ENCODE data around the gene CNGA3. TPM values are rescaled to one million over a fixed set of nuclear protein-coding genes. Genes with fewer than 3 reads are reported as not detected.
"Not testable (repeated sequence)": the region's sequence is repeated elsewhere in the genome, so short reads cannot be mapped to it uniquely, and the experiment has no call there.

Gene CNGA3
- total RNA-seq, 2 donors from 2014 or later = not detected

DNA sequence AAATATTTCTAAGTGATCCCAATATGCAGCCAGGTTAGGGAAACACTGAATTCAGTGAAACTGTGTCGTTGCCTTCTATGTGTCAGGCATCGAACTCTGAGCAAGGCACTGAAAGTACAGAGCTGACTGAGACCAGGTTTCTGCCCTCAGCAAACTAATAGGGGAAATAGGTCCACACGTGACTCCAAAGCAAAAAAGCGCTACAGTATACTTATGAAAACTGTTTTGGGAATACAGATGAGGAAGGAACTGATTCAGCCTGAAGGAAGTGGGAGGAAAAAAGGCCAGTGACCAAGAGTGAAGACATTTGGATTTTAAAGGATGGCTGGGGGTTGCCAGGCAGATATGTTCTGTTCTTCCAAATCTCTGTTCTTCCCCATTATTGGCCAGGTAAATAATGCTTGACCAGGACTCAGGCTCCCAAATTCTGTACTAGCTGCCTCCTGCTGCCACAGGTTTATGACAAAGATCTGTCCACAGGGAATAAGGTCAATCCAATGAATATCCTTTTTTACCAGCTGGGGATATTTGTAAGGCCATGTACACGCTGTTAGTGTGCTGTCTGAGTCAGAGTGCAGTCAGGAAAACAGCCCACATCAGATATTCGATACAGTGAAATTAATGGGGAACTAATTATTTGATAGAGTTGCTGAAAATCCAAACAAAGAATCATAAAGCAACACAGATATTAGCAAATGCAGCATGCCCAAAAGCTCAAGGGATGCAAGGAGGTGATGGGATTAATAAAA lies 73.9 kb downstream of the CNGA3 start:
- intact Hi-C loops (cut with DNase I) = loop anchor here (10.0 kb wide), 4 partner anchors 95 to 415 kb away; partner anchors contain the start of genes COA5 (in 1 of the 2) and UNC50 (in 1 of the 2)
- no peak for DNase-seq

GRCh38 chr2:98422449-98422848 lies 76.2 kb downstream of the CNGA3 start:
- DNase-seq = no peak
- no peak for ATAC-seq
- intact Hi-C loops (cut with DNase I) = no loop called here

More for the DNA sequence above, 73.9 kb downstream of the CNGA3 start:
- peak in 1 of 2 donors; percentile 22 for ATAC-seq

- DNase-seq (no peak), ATAC-seq (no peak)
- intact Hi-C loops (cut with DNase I) = no loop called here
These were observed 80.5 kb downstream of the CNGA3 start for GRCh38 chr2:98426771-98427170.

DNA sequence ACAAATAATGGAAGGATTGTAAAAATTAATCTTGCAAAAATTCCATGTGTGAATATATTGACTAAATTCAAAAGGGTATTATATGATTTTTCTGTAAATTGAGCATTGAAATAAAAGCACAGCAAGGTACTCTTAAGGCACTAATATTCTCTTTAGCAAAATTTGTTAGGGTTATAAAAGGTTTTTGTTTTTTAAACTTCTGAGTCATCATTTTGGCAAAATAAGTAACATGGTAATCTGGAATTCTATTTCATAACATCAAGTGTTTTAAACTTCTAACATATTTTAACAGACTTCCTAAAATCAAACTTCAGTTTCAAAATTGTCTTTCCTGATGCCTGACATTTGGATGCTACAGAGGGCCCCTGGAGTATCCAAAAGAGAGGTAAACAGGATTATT lies 85.9 kb downstream of the CNGA3 start:
- DNase-seq = no peak
- intact Hi-C loops (cut with DNase I) = no loop called here
- no peak for ATAC-seq

- intact Hi-C loops (cut with DNase I) = no loop called here
- ATAC-seq (no peak), DNase-seq (no peak)
These were observed 87.2 kb downstream of the CNGA3 start for GRCh38 chr2:98433363-98433964.

- no peak for ATAC-seq
- DNase-seq = no peak
- intact Hi-C loops (cut with DNase I) = no loop called here
These were observed 88.2 kb downstream of the CNGA3 start for GRCh38 chr2:98434492-98434891.

DNA sequence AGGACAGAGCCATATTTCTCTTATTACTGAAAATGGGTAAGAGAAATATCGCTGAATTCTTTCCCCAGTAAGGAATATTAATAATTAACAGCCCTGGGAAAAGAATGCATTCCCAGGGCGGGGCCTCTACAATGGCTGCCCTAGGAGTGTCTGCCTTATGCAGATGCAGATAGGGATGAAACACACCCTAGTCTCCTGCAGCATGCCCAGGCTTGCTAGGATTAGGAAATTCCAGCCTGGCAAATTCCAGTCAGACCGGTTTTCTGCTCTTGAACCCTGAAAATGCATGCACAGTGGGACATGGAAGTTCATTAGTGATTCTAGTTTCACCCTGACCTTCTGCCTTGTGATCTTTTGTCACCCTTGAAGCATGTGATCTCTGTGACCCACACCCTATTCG lies 89.4 kb downstream of the CNGA3 start:
- DNase-seq; ATAC-seq; intact Hi-C loops (cut with DNase I): not testable (repeated sequence)

DNA sequence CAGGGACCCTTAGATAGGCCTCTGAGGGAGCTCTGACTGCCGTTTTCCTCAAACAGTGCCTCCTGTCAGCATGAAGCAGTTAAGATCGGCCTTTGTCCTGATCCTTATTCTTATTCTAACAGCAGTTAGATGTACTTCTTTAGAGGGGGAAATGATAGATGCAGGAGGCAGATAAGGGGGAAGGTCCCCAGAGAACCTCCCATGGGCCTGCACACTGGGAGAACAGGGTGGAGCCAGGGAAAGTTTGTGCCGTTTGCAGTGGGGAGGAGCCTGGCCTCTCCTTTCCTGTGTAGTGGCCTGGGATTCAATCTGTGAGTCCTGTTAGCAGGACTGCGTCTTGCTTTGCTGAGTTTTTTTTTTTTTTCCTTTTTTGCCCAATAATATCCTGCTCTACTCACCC lies 90.5 kb downstream of the CNGA3 start:
- DNase-seq (peak; percentile 42), ATAC-seq (peak in 1 of 2 donors; percentile 76)
- intact Hi-C loops (cut with DNase I) = no loop called here

DNA sequence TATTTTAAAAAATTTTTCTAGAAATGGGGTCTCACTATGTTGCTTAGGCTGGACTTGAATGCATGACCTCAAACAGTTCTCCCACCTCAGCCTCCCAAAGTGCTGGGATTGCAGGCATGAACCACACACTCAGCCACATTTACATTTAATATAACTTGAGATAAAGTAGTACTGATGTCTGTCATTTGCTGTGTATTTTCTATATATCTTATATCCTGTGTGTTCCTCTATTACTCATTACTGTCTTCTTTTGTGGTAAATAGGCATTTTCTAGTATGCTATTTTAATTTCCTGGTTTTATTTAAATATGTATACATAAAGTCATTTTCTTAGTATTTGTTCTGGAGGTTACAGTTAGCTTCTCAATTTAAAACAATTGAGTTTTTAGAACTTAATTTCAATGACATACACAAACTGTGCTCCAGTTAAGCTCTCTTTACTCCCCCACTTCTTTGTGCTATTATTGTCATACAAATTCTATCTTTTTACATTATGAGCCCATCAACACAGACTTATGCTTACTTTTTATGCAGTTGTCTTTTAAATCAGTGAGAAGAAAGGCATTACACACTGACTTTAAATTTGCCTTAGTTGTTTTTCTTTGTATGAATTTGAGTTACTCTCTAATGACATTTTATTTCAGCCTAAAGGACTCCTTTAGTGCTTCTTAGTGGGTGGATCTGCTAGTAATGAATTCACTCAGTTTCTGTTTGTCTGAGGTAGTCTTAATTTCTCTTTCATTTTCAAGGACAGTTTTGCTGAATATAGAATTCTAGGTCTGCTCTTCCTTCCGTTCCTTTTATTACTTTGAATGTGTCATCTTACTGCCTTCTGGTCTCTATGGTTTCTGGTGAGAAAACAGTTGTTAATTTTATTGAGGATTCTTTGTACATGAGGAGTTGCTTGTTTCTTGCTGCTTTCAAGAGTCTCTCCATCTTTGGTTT lies 92.2 kb downstream of the CNGA3 start:
- intact Hi-C loops (cut with DNase I) = no loop called here
- ATAC-seq (no peak), DNase-seq (no peak)

- intact Hi-C loops (cut with DNase I) = loop anchor here in 1 of 2 donors (10.0 kb wide), 1 partner anchor 163 kb away; the partner anchor contains the start of genes COA5 and UNC50
- ATAC-seq = no peak
- no peak for DNase-seq
These were observed 95.6 kb downstream of the CNGA3 start for GRCh38 chr2:98441706-98442450.

DNA sequence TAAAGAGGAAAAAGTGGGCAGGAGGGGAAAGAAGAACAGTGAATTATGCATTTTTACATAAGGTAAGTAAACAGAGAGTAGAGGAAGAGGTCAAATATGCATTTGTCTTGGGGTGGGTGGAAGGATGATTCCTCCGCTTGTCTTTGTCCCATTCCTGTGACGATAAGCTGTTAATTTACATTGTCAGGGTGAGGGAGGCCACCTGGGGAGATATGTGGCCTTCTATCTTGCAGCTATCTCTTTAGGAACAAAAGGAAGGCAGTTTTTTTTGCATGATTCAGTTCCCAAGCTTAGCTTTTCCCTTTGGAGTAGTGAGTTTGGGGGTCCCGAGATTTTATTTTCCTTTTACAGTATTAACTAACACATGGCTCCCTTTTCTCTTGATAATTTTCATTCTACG lies 96.2 kb downstream of the CNGA3 start:
- ATAC-seq (no peak), DNase-seq (no peak)
- intact Hi-C loops (cut with DNase I) = loop anchor here in 1 of 2 donors (10.0 kb wide), 1 partner anchor 162 kb away; the partner anchor contains the start of genes COA5 and UNC50

DNA sequence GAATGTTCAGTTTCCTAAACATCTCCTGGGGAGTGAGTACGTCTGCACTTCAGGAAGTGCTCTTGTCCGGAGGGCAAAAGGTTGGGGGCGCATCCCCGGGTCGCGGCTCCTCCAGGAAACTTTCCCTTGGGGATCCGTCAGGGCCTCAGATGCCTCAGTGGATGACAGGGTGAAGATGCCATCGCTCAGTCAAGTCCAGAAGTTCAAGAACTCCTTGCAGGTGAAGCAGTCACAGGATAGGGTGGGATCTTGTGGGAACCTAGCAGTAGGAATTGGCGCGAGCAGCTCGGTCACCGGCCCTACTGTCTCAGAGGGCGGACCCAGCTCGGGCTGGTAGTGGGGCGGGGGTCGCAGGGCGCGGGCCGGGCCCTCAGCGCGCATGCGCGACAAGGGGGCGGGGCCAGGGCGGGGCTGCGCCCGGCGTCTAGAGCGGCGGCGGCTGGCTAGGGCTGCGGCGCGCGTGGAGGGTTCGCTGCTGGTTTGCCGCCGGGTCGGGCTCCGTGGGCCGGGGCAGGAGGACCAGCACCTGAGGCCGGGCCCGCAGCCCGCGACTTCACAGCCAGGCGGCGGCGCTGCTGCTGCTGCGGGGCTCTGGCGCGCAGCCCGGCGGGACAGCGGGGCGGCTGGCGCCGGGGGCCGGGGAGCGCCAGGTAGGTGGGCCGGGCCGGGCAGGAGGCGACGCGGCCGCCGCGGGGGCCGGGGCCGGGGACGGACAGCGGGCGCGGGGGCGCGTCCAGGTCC lies 98.3 kb downstream of the CNGA3 start, which contains the start of gene INPP4A:
INPP4A (plus strand) TSS at position 423 of the 741 bp plus-strand sequence. CDS start 75,191 bp downstream, outside the sequence.
- peak; percentile 83 for DNase-seq
- peak; percentile 96 to 97 for ATAC-seq
- intact Hi-C loops (cut with DNase I) = loop anchor here in 1 of 2 donors (10.0 kb wide), 1 partner anchor 160 kb away; the partner anchor contains the start of genes COA5 and UNC50

DNA sequence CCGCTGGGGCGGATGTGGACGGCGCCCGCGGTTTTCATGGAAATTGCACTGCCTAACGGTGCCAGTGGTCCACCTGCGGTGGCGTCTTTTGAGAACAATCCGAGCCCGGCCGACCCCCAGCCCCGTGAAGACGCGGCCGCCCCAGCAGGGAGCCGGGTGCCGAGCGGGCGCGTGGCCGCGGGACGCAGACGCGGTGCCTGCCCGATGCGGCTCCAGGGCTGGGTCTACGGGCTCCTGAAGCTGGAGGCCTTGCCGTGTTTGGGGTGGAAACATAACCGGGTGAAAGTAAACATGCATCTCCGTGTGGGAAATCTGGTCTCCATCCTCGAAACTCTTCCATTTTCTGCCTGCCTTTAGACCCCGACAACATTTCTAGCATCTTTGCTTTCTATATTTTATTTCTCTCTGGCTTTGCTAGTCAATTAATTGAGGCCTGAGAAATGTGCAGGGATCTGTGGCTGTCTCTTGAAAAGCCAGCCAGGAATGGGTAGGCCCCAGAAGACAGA lies 99.0 kb downstream of the CNGA3 start:
- DNase-seq (no peak), ATAC-seq (peak; percentile 44 to 53)
- intact Hi-C loops (cut with DNase I) = loop anchor here in 1 of 2 donors (10.0 kb wide), 1 partner anchor 160 kb away; the partner anchor contains the start of genes COA5 and UNC50

DNA sequence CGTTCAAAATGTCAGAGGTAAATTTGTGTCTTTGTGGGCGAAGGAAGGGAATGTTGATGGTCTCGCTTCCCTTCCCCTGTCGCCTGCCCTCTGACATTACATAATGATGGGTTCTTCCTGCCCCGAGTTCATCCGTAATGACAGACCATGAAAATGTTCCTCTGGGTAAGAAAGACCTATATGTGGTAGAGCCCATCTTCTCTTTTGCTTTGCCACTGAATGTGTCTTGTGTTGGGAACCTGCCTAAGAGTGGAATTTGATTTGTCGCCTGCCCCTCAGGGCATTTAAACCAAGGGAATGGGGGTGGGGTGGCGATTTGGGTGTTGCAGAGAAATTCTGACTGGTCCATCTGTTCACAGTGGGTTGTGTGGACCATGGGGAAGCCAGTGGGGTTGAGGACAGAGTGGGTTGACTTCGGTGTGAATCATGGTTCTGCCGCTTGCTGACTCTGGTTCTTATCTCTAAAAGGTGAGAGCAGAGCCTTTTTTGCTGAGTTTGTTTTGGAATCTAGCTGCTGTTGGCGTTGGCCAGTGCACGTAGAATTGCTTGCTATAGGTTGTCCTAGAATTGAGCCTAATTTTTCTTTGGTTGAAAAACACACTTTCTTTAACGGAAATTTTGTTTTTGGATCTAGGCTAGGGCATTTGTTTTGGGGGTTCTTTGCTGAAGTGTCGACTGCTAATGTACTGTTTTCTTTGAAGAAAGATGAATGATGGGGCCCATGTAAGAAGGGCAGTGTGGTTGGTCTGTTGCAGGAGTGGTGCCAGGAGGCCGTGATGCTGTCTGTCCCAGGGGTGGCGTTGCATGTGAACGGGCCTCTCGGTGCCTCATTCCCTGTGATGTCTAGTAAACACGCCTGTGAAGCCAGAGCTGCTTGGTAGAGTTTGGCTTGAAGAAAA lies 99.7 kb downstream of the CNGA3 start:
- intact Hi-C loops (cut with DNase I) = loop anchor here in 1 of 2 donors (10.0 kb wide), 1 partner anchor 159 kb away; the partner anchor contains the start of genes COA5 and UNC50
- peak in 1 of 2 donors; percentile 15 for ATAC-seq
- DNase-seq = no peak

GRCh38 chr2:98446850-98447249 lies 100.6 kb downstream of the CNGA3 start:
- intact Hi-C loops (cut with DNase I) = loop anchor here in 1 of 2 donors (10.0 kb wide), 1 partner anchor 158 kb away; the partner anchor contains the start of genes COA5 and UNC50
- ATAC-seq (no peak), DNase-seq (no peak)
